GM12878 (cell line): Measurements from ENCODE around the gene HHAT. TPM values are rescaled to one million over a fixed set of nuclear protein-coding genes. Genes with fewer than 3 reads are reported as not detected.

Experiments
- ATAC-seq: fragments of 200-7000 bp; cut with Tn5 transposase; 3 replicates; pipeline ENCODE4 v1.9.1; 2020; ENCODE audit warnings: mild to moderate bottlenecking, moderate library complexity
- BruUV-seq: library from RNA; stranded (reverse); fragments of 400-500 nt; replicated peaks from 2 replicates; lab custom pipeline; 2021; lab: Mats Ljungman, UMichigan
- CTCF ChIA-PET: fragments of 300-600 bp; sonication (Branson Sonifier 250); formaldehyde crosslinking; extraction: SDS; loops from one replicate; lab custom pipeline; 2021; ENCODE audit warnings: inconsistent platforms; lab: Yijun Ruan, JAX
- POLR2A ChIA-PET: fragments of 350-600 bp; formaldehyde crosslinking; extraction: SDS; loops from one replicate; lab custom pipeline; 2021; ENCODE audit warnings: inconsistent platforms; lab: Charles Lee
- RAD21 ChIA-PET: fragments of 300-600 bp; sonication (Branson Sonifier 250); formaldehyde crosslinking; loops from one replicate; lab custom pipeline; 2023; ENCODE audit warnings: antibody characterized with exemption; ENCODE audit not compliant: unreplicated experiment; lab: Charles Lee
- SMC1A ChIA-PET: fragments of 300-600 bp; sonication (Branson Sonifier 250); formaldehyde crosslinking; loops from one replicate; lab custom pipeline; 2023; ENCODE audit not compliant: unreplicated experiment, uncharacterized antibody; lab: Charles Lee
- DNase-seq: peaks from one replicate; pipeline ENCODE4 v3.0.0-alpha.2; 2011; ENCODE audit warnings: low read depth, low spot score
- FAIRE-seq: peaks from 3 replicates; lab custom pipeline; 2011; peaks lifted over from hg19 to GRCh38; lab: Jason Lieb, UNC
- H2AFZ ChIP-seq: 2 replicates; pipeline ENCODE4 v1.6.0; 2011; ENCODE audit warnings: low read depth, low read length, control low read depth; ENCODE audit not compliant: control insufficient read depth
- H3K27ac ChIP-seq: 2 replicates; pipeline ENCODE4 v1.5.1; 2011; ENCODE audit warnings: control low read depth; ENCODE audit not compliant: control insufficient read depth, insufficient read depth
- H3K27me3 ChIP-seq, 2 experiments: replicated peaks in 1 of 2; 2 replicates each; pipeline versions ENCODE4 v1.6.0 to v1.6.1; 2011; ENCODE audit warnings: low read length in 1 of 2; ENCODE audit not compliant: control insufficient read depth in 2 of 2, insufficient read depth in 2 of 2
- H3K36me3 ChIP-seq, 2 experiments: 2 replicates each; pipeline ENCODE4 v1.5.1; 2011; ENCODE audit warnings: low read length in 1 of 2; ENCODE audit not compliant: control insufficient read depth in 2 of 2, insufficient read depth in 2 of 2
- H3K4me1 ChIP-seq: 2 replicates; pipeline ENCODE4 v1.6.1; 2011; ENCODE audit warnings: mild to moderate bottlenecking, low read length, moderate library complexity, mixed read lengths; ENCODE audit not compliant: control insufficient read depth, insufficient read depth
- H3K4me2 ChIP-seq: 2 replicates; pipeline ENCODE4 v1.6.0; 2011; ENCODE audit warnings: control low read depth; ENCODE audit not compliant: control insufficient read depth, insufficient read depth
- H3K4me3 ChIP-seq: fragments of 200-600 bp; sonication (generic); 2 replicates; pipeline ENCODE4 v1.5.1; 2016
- H3K79me2 ChIP-seq: 2 replicates; pipeline ENCODE4 v1.6.0; 2011; ENCODE audit warnings: low read length; ENCODE audit not compliant: control insufficient read depth, insufficient read depth
- H3K9ac ChIP-seq: 2 replicates; pipeline ENCODE4 v1.8.0; 2011; ENCODE audit warnings: low read length, control low read depth, mixed read lengths; ENCODE audit not compliant: control insufficient read depth, insufficient read depth
- H3K9me3 ChIP-seq: replicated peaks from 3 replicates; pipeline ENCODE4 v1.5.1; 2011; ENCODE audit warnings: mild to moderate bottlenecking, low read length; ENCODE audit not compliant: control insufficient read depth, insufficient read depth
- H4K20me1 ChIP-seq: 2 replicates; pipeline ENCODE4 v1.6.0; 2011; ENCODE audit not compliant: control insufficient read depth, insufficient read depth
- CBFB ChIP-seq: IDR thresholded peaks from 2 replicates; pipeline ENCODE4 v1.6.1; 2016; ENCODE audit warnings: antibody characterized with exemption, low read depth
- EZH2 ChIP-seq: IDR thresholded peaks from 2 replicates; pipeline ENCODE4 v1.6.1; 2012; ENCODE audit warnings: low read depth, mild to moderate bottlenecking, control low read depth, inconsistent platforms, low read length, borderline replicate concordance; ENCODE audit not compliant: control insufficient read depth
- IKZF2 ChIP-seq, 2 experiments: fragments of 450-650 bp; IDR thresholded peaks; 2 replicates each; pipeline ENCODE4 v1.6.1; 2017; ENCODE audit warnings: mild to moderate bottlenecking in 2 of 2, moderate library complexity in 2 of 2
- MYB ChIP-seq: fragments of 150-350 bp; IDR thresholded peaks from 2 replicates; pipeline ENCODE4 v1.6.1; 2014; ENCODE audit warnings: mild to moderate bottlenecking, low read depth, low read length, borderline replicate concordance
- NBN ChIP-seq: fragments of 450-650 bp; IDR thresholded peaks from 2 replicates; pipeline ENCODE4 v1.6.1; 2016
- NFXL1 ChIP-seq: fragments of 450-650 bp; IDR thresholded peaks from 2 replicates; pipeline ENCODE4 v1.6.1; 2017; ENCODE audit warnings: antibody characterized with exemption, mild to moderate bottlenecking, borderline replicate concordance
- RUNX3 ChIP-seq: IDR thresholded peaks from 2 replicates; pipeline ENCODE4 v1.6.1; 2012; ENCODE audit warnings: low read length, inconsistent platforms
- TARDBP ChIP-seq: IDR thresholded peaks from 2 replicates; pipeline ENCODE4 v1.6.1; 2016; ENCODE audit warnings: borderline replicate concordance
- WGBS: methylation state at CpG from one replicate; pipeline ENCODE4 v1.1.6; 2016; ENCODE audit warnings: low lambda C conversion rate; ENCODE audit not compliant: insufficient replicate concordance, insufficient coverage; ENCODE audit errors: missing lambda C conversion rate; 5-methylcytosine and 5-hydroxymethylcytosine counted together
- in situ Hi-C: fragments of 300-500 bp; cut with MboI; formaldehyde crosslinking; loops from 9 replicates; pipeline ENCODE4 v1.14.3; 2018; ENCODE audit warnings: mixed read lengths
- intact Hi-C: fragments of 100-400 bp; cut with micrococcal nuclease; formaldehyde crosslinking; loops from one replicate; pipeline ENCODE4 v1.14.2; 2022; ENCODE audit not compliant: unreplicated experiment
- polyA plus RNA-seq, 11 experiments: library from polyadenylated mRNA; depleted of rRNA in 4 of 11; unstranded in 6 of 11; stranded (reverse) in 5 of 11; fragments of >200 nt; fragmentation: Nextera tagmentation in 4 of 11; fragmentation: Illumina TruSeq in 1 of 11; extraction: Ambion mirVana in 4 of 11; extraction: Trizol in 1 of 11; gene quantifications; 1 replicate in 1 of 11; 2 replicates in 10 of 11; pipeline versions ENCODE4 v1.2.1 to v1.2.3, GENCODE V29; 2011 to 2016; ENCODE audit warnings: inconsistent platforms in 2 of 11, missing spikeins in 2 of 11, low read depth in 1 of 11
- total RNA-seq, 4 experiments: library from RNA; depleted of rRNA in 3 of 4; stranded (reverse); fragments of >200 nt in 3 of 4; fragmentation: Illumina TruSeq in 1 of 4; extraction: Trizol in 1 of 4; gene quantifications; 2 replicates each; pipeline versions ENCODE4 v1.2.1 to v1.2.3, GENCODE V29; 2013 to 2021
- TF ChIP-seq, protein P1 (sequence below): fragments of 450-650 bp; formaldehyde crosslinking; IDR thresholded peaks from 2 replicates; pipeline ENCODE4 v1.5.0; 2022; ENCODE audit warnings: mild to moderate bottlenecking, missing genetic modification characterization
- TF ChIP-seq, protein P2 (sequence below): fragments of 450-650 bp; IDR thresholded peaks from 2 replicates; pipeline ENCODE4 v1.6.1; 2017; ENCODE audit warnings: antibody characterized with exemption, mild to moderate bottlenecking, moderate library complexity
- TF ChIP-seq, protein P3 (sequence below): fragments of 450-650 bp; IDR thresholded peaks from 2 replicates; pipeline ENCODE4 v1.6.1; 2017; ENCODE audit warnings: mild to moderate bottlenecking, moderate library complexity
- TF ChIP-seq, protein P4 (sequence below): fragments of 450-650 bp; IDR thresholded peaks from 2 replicates; pipeline ENCODE4 v1.6.1; 2017; ENCODE audit warnings: low read depth, mild to moderate bottlenecking, moderate library complexity

Gene HHAT
- total and polyA plus RNA-seq, 10 of the 15 experiments (the other 5 are each of a cell fraction or from before 2014, with no cell fraction given) = 1.2 to 37.6 (median 2.6) TPM

DNA sequence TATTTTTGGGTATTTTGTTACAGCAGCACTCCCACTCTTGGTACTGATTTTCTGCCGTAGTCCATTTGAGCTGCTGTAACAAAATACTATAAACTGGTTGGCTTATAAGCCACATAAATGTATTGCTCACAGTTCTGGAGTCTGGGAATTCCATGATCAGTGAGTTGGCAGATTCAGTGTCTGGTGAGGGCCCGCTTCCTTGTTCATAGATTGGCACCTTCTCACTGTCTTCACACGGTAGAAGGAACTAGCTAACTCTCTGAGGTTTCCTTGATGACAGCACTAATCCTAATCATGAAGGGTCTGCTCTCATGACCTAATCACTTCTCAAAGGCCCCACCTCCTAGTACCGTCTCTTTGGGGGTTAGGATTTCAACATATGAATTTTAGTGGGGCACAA lies 85.2 kb downstream of the HHAT start:
- no peaks in the 10 kb centered on the region; the same call in 2 of the 3 replicates for H3K9me3 ChIP-seq
- intact Hi-C loops = no loop called here
- no peaks in the 10 kb centered on the region; a peak in 1 of 4 replicates for H3K36me3 ChIP-seq
- CTCF ChIA-PET = interaction anchor here (0.5 to 1.8 kb wide), 7 partner anchors 9 to 1099 kb away, joined by 3 to 7 read pairs (median 3); no protein-coding TSS in a partner anchor
- no peaks in the 10 kb centered on the region for H3K79me2 ChIP-seq
- FAIRE-seq (no peak), ATAC-seq (no peak), DNase-seq (no peak)
- H4K20me1 ChIP-seq = no peaks in the 10 kb centered on the region
- BruUV-seq = no TSS peak
- RAD21 ChIA-PET = interaction anchor here (1.2 kb wide), 1 partner anchor 554 kb away, joined by 3 read pairs; no protein-coding TSS in a partner anchor
- H3K4me1 ChIP-seq = no peaks in the 10 kb centered on the region
- no peak overlapping the region for H3K4me2 ChIP-seq
- POLR2A ChIA-PET = interaction anchor here (1.0 kb wide), 1 partner anchor 40 kb away, joined by 3 read pairs; no protein-coding TSS in a partner anchor
- SMC1A ChIA-PET = interaction anchor here (1.1 to 4.0 kb wide), 3 partner anchors 10 to 166 kb away, joined by 3 to 19 read pairs (median 5); no protein-coding TSS in a partner anchor
- H3K27ac ChIP-seq = no peak overlapping the region
- 43% methylated on average over 4 of the region's 4 CpGs for WGBS
- no peak overlapping the region for H3K9ac ChIP-seq
- H2AFZ ChIP-seq = no peak overlapping the region
- H3K27me3 ChIP-seq = no peaks in the 10 kb centered on the region
- in situ Hi-C loops = no loop called here
- no peak overlapping the region for H3K4me3 ChIP-seq
- TF ChIP-seq TARDBP = no peak
- TF ChIP-seq, protein P1, sequence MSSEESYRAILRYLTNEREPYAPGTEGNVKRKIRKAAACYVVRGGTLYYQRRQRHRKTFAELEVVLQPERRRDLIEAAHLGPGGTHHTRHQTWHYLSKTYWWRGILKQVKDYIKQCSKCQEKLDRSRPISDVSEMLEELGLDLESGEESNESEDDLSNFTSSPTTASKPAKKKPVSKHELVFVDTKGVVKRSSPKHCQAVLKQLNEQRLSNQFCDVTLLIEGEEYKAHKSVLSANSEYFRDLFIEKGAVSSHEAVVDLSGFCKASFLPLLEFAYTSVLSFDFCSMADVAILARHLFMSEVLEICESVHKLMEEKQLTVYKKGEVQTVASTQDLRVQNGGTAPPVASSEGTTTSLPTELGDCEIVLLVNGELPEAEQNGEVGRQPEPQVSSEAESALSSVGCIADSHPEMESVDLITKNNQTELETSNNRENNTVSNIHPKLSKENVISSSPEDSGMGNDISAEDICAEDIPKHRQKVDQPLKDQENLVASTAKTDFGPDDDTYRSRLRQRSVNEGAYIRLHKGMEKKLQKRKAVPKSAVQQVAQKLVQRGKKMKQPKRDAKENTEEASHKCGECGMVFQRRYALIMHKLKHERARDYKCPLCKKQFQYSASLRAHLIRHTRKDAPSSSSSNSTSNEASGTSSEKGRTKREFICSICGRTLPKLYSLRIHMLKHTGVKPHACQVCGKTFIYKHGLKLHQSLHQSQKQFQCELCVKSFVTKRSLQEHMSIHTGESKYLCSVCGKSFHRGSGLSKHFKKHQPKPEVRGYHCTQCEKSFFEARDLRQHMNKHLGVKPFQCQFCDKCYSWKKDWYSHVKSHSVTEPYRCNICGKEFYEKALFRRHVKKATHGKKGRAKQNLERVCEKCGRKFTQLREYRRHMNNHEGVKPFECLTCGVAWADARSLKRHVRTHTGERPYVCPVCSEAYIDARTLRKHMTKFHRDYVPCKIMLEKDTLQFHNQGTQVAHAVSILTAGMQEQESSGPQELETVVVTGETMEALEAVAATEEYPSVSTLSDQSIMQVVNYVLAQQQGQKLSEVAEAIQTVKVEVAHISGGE (CRISPR knock-in tag) = no peak
- TF ChIP-seq EZH2 = no peak
- TF ChIP-seq NFXL1 = no peak
- no peak for TF ChIP-seq NBN
- no peak for TF ChIP-seq CBFB
- no peak for TF ChIP-seq RUNX3
- no peak for TF ChIP-seq MYB
- TF ChIP-seq, protein P2, sequence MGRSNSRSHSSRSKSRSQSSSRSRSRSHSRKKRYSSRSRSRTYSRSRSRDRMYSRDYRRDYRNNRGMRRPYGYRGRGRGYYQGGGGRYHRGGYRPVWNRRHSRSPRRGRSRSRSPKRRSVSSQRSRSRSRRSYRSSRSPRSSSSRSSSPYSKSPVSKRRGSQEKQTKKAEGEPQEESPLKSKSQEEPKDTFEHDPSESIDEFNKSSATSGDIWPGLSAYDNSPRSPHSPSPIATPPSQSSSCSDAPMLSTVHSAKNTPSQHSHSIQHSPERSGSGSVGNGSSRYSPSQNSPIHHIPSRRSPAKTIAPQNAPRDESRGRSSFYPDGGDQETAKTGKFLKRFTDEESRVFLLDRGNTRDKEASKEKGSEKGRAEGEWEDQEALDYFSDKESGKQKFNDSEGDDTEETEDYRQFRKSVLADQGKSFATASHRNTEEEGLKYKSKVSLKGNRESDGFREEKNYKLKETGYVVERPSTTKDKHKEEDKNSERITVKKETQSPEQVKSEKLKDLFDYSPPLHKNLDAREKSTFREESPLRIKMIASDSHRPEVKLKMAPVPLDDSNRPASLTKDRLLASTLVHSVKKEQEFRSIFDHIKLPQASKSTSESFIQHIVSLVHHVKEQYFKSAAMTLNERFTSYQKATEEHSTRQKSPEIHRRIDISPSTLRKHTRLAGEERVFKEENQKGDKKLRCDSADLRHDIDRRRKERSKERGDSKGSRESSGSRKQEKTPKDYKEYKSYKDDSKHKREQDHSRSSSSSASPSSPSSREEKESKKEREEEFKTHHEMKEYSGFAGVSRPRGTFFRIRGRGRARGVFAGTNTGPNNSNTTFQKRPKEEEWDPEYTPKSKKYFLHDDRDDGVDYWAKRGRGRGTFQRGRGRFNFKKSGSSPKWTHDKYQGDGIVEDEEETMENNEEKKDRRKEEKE = no peak
- TF ChIP-seq, protein P3, sequence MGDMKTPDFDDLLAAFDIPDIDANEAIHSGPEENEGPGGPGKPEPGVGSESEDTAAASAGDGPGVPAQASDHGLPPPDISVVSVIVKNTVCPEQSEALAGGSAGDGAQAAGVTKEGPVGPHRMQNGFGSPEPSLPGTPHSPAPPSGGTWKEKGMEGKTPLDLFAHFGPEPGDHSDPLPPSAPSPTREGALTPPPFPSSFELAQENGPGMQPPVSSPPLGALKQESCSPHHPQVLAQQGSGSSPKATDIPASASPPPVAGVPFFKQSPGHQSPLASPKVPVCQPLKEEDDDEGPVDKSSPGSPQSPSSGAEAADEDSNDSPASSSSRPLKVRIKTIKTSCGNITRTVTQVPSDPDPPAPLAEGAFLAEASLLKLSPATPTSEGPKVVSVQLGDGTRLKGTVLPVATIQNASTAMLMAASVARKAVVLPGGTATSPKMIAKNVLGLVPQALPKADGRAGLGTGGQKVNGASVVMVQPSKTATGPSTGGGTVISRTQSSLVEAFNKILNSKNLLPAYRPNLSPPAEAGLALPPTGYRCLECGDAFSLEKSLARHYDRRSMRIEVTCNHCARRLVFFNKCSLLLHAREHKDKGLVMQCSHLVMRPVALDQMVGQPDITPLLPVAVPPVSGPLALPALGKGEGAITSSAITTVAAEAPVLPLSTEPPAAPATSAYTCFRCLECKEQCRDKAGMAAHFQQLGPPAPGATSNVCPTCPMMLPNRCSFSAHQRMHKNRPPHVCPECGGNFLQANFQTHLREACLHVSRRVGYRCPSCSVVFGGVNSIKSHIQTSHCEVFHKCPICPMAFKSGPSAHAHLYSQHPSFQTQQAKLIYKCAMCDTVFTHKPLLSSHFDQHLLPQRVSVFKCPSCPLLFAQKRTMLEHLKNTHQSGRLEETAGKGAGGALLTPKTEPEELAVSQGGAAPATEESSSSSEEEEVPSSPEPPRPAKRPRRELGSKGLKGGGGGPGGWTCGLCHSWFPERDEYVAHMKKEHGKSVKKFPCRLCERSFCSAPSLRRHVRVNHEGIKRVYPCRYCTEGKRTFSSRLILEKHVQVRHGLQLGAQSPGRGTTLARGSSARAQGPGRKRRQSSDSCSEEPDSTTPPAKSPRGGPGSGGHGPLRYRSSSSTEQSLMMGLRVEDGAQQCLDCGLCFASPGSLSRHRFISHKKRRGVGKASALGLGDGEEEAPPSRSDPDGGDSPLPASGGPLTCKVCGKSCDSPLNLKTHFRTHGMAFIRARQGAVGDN = no peak
- TF ChIP-seq, protein P4, sequence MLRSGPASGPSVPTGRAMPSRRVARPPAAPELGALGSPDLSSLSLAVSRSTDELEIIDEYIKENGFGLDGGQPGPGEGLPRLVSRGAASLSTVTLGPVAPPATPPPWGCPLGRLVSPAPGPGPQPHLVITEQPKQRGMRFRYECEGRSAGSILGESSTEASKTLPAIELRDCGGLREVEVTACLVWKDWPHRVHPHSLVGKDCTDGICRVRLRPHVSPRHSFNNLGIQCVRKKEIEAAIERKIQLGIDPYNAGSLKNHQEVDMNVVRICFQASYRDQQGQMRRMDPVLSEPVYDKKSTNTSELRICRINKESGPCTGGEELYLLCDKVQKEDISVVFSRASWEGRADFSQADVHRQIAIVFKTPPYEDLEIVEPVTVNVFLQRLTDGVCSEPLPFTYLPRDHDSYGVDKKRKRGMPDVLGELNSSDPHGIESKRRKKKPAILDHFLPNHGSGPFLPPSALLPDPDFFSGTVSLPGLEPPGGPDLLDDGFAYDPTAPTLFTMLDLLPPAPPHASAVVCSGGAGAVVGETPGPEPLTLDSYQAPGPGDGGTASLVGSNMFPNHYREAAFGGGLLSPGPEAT = no peak
- TF ChIP-seq IKZF2 (IDR thresholded peaks at IDR 0.05) = no peak
